Measurements from ENCODE around the gene RIPPLY2.

RIPPLY2 gene

GRCh38 chr6:83859410-83860358 is 6.5 kb downstream of the RIPPLY2 start, which contains the start of gene CYB5R4:
Gene CYB5R4, plus strand, starts transcription at chr6:83859689. Its CDS starts 94 bp downstream, at chr6:83859783.
- TF ChIP-seq CTCF (IDR thresholded peaks at IDR 0.05; ENCODE audit: low read length, missing control alignments), result peak; percentile 49
- peak within 1 kb of the TSS; percentile 89 for H3K4me3 ChIP-seq (replicated peaks; ENCODE audit: low read depth, low read length)
- DNase-seq (ENCODE audit: low read depth), result peak; percentile 97

GRCh38 chr6:83860359-83860755 is 7.2 kb downstream of the RIPPLY2 start:
- DNase-seq (ENCODE audit: low read depth), result no peak
- no peak for TF ChIP-seq CTCF (IDR thresholded peaks at IDR 0.05; ENCODE audit: low read length, missing control alignments)
- peak overlapping the region; percentile 89 for H3K4me3 ChIP-seq (replicated peaks; ENCODE audit: low read depth, low read length)

GRCh38 chr6:83860782-83861495 is 7.8 kb downstream of the RIPPLY2 start:
- no peak for DNase-seq (ENCODE audit: low read depth)
- peak overlapping the region; percentile 89 for H3K4me3 ChIP-seq (replicated peaks; ENCODE audit: low read depth, low read length)
- TF ChIP-seq CTCF (IDR thresholded peaks at IDR 0.05; ENCODE audit: low read length, missing control alignments), result no peak

- H3K4me3 ChIP-seq (replicated peaks; ENCODE audit: low read depth, low read length), result no peak overlapping the region
- DNase-seq (ENCODE audit: low read depth), result no peak
- no peak for TF ChIP-seq CTCF (IDR thresholded peaks at IDR 0.05; ENCODE audit: low read length, missing control alignments)
Observed at GRCh38 chr6:83862776-83863471, 9.8 kb downstream of the RIPPLY2 start.

GRCh38 chr6:83867043-83867442 is 13.9 kb downstream of the RIPPLY2 start:
- no peak overlapping the region for H3K4me3 ChIP-seq (replicated peaks; ENCODE audit: low read depth, low read length)
- DNase-seq (ENCODE audit: low read depth), result no peak
- TF ChIP-seq CTCF (IDR thresholded peaks at IDR 0.05; ENCODE audit: low read length, missing control alignments), result no peak

GRCh38 chr6:83867527-83868161 is 14.5 kb downstream of the RIPPLY2 start:
- DNase-seq (ENCODE audit: low read depth), result peak; percentile 94
- TF ChIP-seq CTCF (IDR thresholded peaks at IDR 0.05; ENCODE audit: low read length, missing control alignments), result no peak
- no peak overlapping the region for H3K4me3 ChIP-seq (replicated peaks; ENCODE audit: low read depth, low read length)
